ENCODE data around the gene POU6F1.

- TF ChIP-seq EP300 (IDR thresholded peaks at IDR 0.05) = no peak
- TF ChIP-seq, protein P1, sequence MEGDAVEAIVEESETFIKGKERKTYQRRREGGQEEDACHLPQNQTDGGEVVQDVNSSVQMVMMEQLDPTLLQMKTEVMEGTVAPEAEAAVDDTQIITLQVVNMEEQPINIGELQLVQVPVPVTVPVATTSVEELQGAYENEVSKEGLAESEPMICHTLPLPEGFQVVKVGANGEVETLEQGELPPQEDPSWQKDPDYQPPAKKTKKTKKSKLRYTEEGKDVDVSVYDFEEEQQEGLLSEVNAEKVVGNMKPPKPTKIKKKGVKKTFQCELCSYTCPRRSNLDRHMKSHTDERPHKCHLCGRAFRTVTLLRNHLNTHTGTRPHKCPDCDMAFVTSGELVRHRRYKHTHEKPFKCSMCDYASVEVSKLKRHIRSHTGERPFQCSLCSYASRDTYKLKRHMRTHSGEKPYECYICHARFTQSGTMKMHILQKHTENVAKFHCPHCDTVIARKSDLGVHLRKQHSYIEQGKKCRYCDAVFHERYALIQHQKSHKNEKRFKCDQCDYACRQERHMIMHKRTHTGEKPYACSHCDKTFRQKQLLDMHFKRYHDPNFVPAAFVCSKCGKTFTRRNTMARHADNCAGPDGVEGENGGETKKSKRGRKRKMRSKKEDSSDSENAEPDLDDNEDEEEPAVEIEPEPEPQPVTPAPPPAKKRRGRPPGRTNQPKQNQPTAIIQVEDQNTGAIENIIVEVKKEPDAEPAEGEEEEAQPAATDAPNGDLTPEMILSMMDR (IDR thresholded peaks at IDR 0.05) = no peak
These were observed 1.5 kb upstream of the POU6F1 start for GRCh38 chr12:51219322-51219721.
